Small intestine (tissue), 16 donors: Measurements from ENCODE around the gene SPCS3. TPM values are rescaled to one million over a fixed set of nuclear protein-coding genes. Genes with fewer than 3 reads are reported as not detected.

ENCODE experiments used
- DNase-seq, 2 donors: peaks; one replicate each; pipeline versions ENCODE4 v3.0.0 to v3.0.0-alpha.2; 2013
- FAIRE-seq: peaks from 2 replicates; lab custom pipeline; 2012; peaks lifted over from hg19 to GRCh38; lab: Jason Lieb, UNC
- H3K27ac ChIP-seq, 3 donors: one replicate each; pipeline ENCODE4 v1.5.1; 2013; ENCODE audit warnings: low read length in 2 of 3, mild to moderate bottlenecking in 2 of 3, control low read depth in 1 of 3, inconsistent platforms in 1 of 3, low read depth in 1 of 3, moderate library complexity in 1 of 3
- H3K27me3 ChIP-seq, 3 donors: one replicate each; pipeline ENCODE4 v1.6.1; 2013; ENCODE audit warnings: low read length in 3 of 3, inconsistent platforms in 1 of 3; ENCODE audit not compliant: control insufficient read depth in 3 of 3, insufficient read depth in 3 of 3
- H3K36me3 ChIP-seq, 3 donors: one replicate each; pipeline ENCODE4 v1.6.1; 2013; ENCODE audit warnings: low read length in 3 of 3, inconsistent platforms in 1 of 3, low read depth in 1 of 3, mild to moderate bottlenecking in 1 of 3, moderate library complexity in 1 of 3; ENCODE audit not compliant: control insufficient read depth in 3 of 3, insufficient read depth in 2 of 3
- H3K4me1 ChIP-seq, 3 donors: one replicate each; pipeline ENCODE4 v1.6.1; 2013; ENCODE audit warnings: low read length in 2 of 3, inconsistent platforms in 1 of 3, low read depth in 1 of 3, mild to moderate bottlenecking in 1 of 3, moderate library complexity in 1 of 3; ENCODE audit not compliant: control insufficient read depth in 3 of 3, insufficient read depth in 2 of 3
- H3K4me3 ChIP-seq, 3 donors: one replicate each; pipeline ENCODE4 v1.5.1; 2013; ENCODE audit warnings: low read length in 3 of 3, control low read depth in 1 of 3, inconsistent platforms in 1 of 3, low read depth in 1 of 3, mild to moderate bottlenecking in 1 of 3, moderate library complexity in 1 of 3
- H3K9me3 ChIP-seq, 2 donors: one replicate each; pipeline ENCODE4 v1.6.1; 2013; ENCODE audit warnings: low read depth in 1 of 2, low read length in 1 of 2; ENCODE audit not compliant: control insufficient read depth in 2 of 2, insufficient read depth in 1 of 2
- WGBS, 3 donors: extraction: QIAGEN DNeasy Blood & Tissue Kit; methylation state at CpG; one replicate each; pipeline ENCODE4 v1.1.7; 2013; 5-methylcytosine and 5-hydroxymethylcytosine counted together
- long read RNA-seq, 10 donors: transcript quantifications; one replicate each; lab custom pipeline, GENCODE V29; 2026
- polyA plus RNA-seq, 4 donors: library from polyadenylated mRNA; stranded (reverse) in 3 of 4; unstranded in 1 of 4; fragments of 200-250 nt in 3 of 4; fragments of 120-200 nt in 1 of 4; gene quantifications; one replicate each; pipeline versions ENCODE4 v1.2.1 to v1.2.3, GENCODE V29; 2013
- donor health status: healthy with polysubstance abuse.
- donor health status: control.
- donor health status: control.
- donor health status: Bipolar disorder and iron deficiency.
- donor health status: healthy.

Gene SPCS3
- 10 to 100 TPM; 11.9 to 58.0 (median 27.2) TPM for polyA plus RNA-seq
- long read RNA-seq, donor 1, full-length matches to known transcripts, result 48 of 99 reads
- long read RNA-seq, donor 1, partial matches to known transcripts, result 51 of 99 reads
- long read RNA-seq, donor 1, other reads (novel, unspliced or antisense), result 0 of 99 reads
- long read RNA-seq, donor 2, full-length matches to known transcripts, result 19 of 19 reads
- long read RNA-seq, donor 2, partial matches to known transcripts, result 0 of 19 reads
- long read RNA-seq, donor 2, other reads (novel, unspliced or antisense), result 0 of 19 reads
- long read RNA-seq, donor 3, full-length matches to known transcripts, result 21 of 21 reads
- long read RNA-seq, donor 3, partial matches to known transcripts, result 0 of 21 reads
- long read RNA-seq, donor 3, other reads (novel, unspliced or antisense), result 0 of 21 reads
- long read RNA-seq, donor 4, partial matches to known transcripts, result 0 of 2 reads
- long read RNA-seq, donor 4, other reads (novel, unspliced or antisense), result 0 of 2 reads
- long read RNA-seq, donor 5, full-length matches to known transcripts, result 7 of 7 reads
- long read RNA-seq, donor 5, partial matches to known transcripts, result 0 of 7 reads
- long read RNA-seq, donor 5, other reads (novel, unspliced or antisense), result 0 of 7 reads
- long read RNA-seq, donor 6, full-length matches to known transcripts, result 21 of 45 reads
- long read RNA-seq, donor 6, partial matches to known transcripts, result 24 of 45 reads
- long read RNA-seq, donor 6, other reads (novel, unspliced or antisense), result 0 of 45 reads
- long read RNA-seq, donor 7, full-length matches to known transcripts, result 28 of 28 reads
- long read RNA-seq, donor 7, partial matches to known transcripts, result 0 of 28 reads
- long read RNA-seq, donor 7, other reads (novel, unspliced or antisense), result 0 of 28 reads
- long read RNA-seq, donor 8, full-length matches to known transcripts, result 4 of 4 reads
- long read RNA-seq, donor 8, partial matches to known transcripts, result 0 of 4 reads
- long read RNA-seq, donor 8, other reads (novel, unspliced or antisense), result 0 of 4 reads
- long read RNA-seq, donor 9, full-length matches to known transcripts, result 8 of 8 reads
- long read RNA-seq, donor 9, partial matches to known transcripts, result 0 of 8 reads
- long read RNA-seq, donor 9, other reads (novel, unspliced or antisense), result 0 of 8 reads
- long read RNA-seq, donor 10, full-length matches to known transcripts, result 51 of 56 reads
- long read RNA-seq, donor 10, partial matches to known transcripts, result 0 of 56 reads
- long read RNA-seq, donor 10, other reads (novel, unspliced or antisense), result 5 of 56 reads

DNA sequence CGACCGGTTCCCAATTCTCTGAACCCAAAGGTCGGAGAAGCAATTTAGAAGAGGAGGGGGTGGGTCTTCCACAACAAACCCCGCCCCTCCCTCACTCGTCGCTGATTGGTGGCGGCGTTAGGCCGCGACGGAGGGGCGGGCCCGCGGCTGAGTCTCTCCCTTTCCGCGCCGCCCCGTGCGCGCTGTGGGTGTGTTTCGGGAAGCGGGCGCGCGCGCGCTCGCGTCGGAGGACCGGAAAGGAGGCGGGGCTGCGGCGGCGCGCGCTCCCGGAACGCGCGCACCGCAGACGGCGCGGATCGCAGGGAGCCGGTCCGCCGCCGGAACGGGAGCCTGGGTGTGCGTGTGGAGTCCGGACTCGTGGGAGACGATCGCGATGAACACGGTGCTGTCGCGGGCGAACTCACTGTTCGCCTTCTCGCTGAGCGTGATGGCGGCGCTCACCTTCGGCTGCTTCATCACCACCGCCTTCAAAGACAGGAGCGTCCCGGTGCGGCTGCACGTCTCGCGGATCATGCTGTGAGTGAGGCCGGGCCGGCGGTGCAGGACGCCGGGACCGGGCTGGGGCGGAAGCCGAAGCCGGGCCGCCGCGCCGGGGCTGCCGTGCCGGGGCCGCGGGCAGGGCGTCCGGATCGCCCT, at the start of gene SPCS3:
Gene SPCS3, plus strand, starts transcription at position 263 of the 636 bp plus-strand sequence. Its CDS starts 111 bp downstream, at position 374.
- peaks cover 0 to 8% (median 3%) of the 10 kb centered on the region in 3 donors for H3K4me1 ChIP-seq
- H3K27me3 ChIP-seq, result no peaks in the 10 kb centered on the region
- H3K4me3 ChIP-seq, result peak within 1 kb of the TSS; percentile 79 to 91 (median 89)
- H3K27ac ChIP-seq, result peak within 1 kb of the TSS; percentile 89 to 98 (median 97)
- no peaks in the 10 kb centered on the region for H3K36me3 ChIP-seq
- WGBS, 3 donors, result 0 to 1% (median 1%) methylated on average over 73 to 94 of the region's 94 CpGs
- H3K9me3 ChIP-seq, result no peaks in the 10 kb centered on the region
- DNase-seq (peak; percentile 98), FAIRE-seq (peak; percentile 67)

DNA sequence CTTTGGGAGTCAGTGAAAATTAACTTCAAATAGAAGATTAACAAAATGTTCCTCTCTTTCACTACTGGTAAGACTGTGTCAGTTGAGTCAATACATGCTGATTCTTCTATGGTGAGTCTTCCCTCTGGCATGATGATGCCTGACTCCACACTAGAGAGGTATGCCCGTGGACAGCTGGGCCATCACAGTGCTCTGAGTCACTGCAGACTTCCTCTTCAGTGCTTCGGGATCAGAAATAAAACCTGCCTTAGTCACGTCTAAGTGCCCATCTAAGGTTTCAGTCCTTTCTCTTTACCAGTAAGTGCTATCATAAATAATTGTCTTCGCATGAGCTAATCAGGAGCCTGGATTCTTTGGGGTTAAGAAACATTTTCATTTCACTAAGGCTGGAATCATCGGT, 49.1 kb upstream of the SPCS3 start:
- Histone ChIP-seq H3K9me3 (no peaks in the 10 kb centered on the region), H3K4me3 (no peak overlapping the region), H3K4me1 (no peaks in the 10 kb centered on the region), H3K36me3 (no peaks in the 10 kb centered on the region), H3K27ac (no peak overlapping the region), H3K27me3 (no peaks in the 10 kb centered on the region)
- 62 to 65% (median 65%) methylated on average over 5 of the region's 5 CpGs for WGBS, 3 donors
- DNase-seq (no peak), FAIRE-seq (no peak)

DNA sequence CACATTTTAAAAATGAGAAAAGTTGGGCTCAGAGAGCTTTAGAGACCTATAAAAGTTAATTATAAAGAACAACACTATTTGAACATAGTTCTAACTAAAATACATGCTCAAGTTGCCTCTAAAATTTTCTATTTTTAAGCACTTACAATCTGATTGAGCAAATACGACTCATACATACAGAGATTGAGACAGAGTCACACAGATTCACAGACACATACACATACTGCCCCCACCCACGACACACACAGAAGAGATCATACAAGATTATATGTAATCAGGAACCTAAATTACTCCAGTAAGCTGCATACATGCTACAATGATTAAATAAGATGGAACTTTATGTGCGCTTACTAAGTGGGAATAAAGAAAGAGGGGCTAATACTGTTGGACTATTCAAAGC, 48.0 kb upstream of the SPCS3 start:
- WGBS, 3 donors, result 74 to 87% (median 79%) methylated on average over 3 of the region's 3 CpGs
- H3K27me3 ChIP-seq, result no peaks in the 10 kb centered on the region
- no peak overlapping the region for H3K27ac ChIP-seq
- H3K4me3 ChIP-seq, result no peak overlapping the region
- no peaks in the 10 kb centered on the region for H3K36me3 ChIP-seq
- H3K9me3 ChIP-seq, result no peaks in the 10 kb centered on the region
- H3K4me1 ChIP-seq, result no peaks in the 10 kb centered on the region
- DNase-seq (no peak), FAIRE-seq (no peak)

DNA sequence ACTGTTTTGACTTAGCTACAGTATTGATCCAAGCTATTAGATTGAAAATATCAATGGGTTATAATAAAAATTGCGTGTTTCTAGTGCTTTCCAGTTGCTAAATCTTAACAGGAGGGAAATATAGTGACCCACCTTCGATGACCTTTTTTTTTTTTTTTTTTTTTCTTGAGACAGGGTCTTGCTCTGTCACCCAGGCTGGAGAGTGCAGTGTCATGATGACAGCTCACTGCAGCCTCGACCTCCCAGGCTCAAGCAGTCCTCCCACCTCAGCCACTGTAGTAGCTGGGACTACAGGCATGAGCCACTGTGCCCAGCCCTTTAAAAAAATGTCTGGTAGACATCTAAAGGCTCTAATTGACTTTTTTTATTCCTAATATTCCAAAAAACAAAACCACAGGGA, 47.0 kb upstream of the SPCS3 start:
- H3K9me3 ChIP-seq, result no peaks in the 10 kb centered on the region
- 33 to 66% (median 34%) methylated on average over 3 of the region's 3 CpGs for WGBS, 3 donors
- no peaks in the 10 kb centered on the region for H3K4me1 ChIP-seq
- H3K36me3 ChIP-seq, result no peaks in the 10 kb centered on the region
- H3K27me3 ChIP-seq, result no peaks in the 10 kb centered on the region
- DNase-seq (no peak), FAIRE-seq (no peak)
- H3K27ac ChIP-seq, result no peak overlapping the region
- H3K4me3 ChIP-seq, result no peak overlapping the region

DNA sequence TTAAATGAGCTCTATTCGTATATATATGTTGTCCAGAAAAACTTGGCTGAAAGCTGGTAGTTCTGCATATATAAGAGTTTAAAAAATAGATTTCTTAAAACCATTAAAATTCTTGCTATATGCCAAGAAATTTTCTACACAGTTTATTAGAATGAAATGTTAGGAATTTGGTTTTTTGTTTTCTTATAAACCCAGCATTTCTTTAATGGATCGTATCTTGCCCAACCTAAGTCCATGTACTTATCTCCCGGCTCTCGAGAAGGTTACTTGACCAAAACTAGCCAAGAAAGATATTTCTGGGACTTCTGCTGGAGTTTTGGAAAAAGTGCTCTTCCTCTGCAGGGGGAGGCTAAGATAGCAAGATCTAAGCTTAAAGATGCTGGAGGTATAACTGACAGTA, 46.0 kb upstream of the SPCS3 start:
- FAIRE-seq (no peak), DNase-seq (no peak)
- Histone ChIP-seq H3K9me3 (no peaks in the 10 kb centered on the region), H3K27ac (no peak overlapping the region), H3K4me1 (no peaks in the 10 kb centered on the region), H3K36me3 (no peaks in the 10 kb centered on the region), H3K27me3 (no peaks in the 10 kb centered on the region), H3K4me3 (no peak overlapping the region)
- 80 to 92% (median 86%) methylated on average over 4 of the region's 4 CpGs for WGBS, 3 donors

DNA sequence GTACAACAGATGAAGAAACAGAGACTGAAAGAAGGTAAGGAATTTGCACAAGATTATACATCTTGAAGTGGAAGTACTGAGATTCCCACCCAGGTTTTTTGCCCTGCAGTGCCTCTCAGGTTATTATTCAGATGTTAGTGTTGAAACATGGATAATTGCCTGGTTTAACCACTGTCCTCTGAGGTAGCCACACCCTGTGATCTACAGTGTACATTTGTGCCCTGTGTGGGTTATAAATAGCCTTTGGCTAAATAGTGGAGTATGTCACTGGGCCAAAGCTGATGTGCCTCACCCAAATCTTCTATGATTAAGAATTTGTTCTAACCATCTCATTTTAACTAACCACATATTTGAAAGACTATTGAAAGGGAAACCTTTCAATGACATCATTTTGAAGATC, 45.3 kb upstream of the SPCS3 start:
- no peak for FAIRE-seq
- no peak for DNase-seq
- no peak overlapping the region for H3K4me3 ChIP-seq
- no peaks in the 10 kb centered on the region for H3K9me3 ChIP-seq
- H3K27ac ChIP-seq, result no peak overlapping the region
- H3K4me1 ChIP-seq, result no peaks in the 10 kb centered on the region
- H3K36me3 ChIP-seq, result no peaks in the 10 kb centered on the region
- no peaks in the 10 kb centered on the region for H3K27me3 ChIP-seq

DNA sequence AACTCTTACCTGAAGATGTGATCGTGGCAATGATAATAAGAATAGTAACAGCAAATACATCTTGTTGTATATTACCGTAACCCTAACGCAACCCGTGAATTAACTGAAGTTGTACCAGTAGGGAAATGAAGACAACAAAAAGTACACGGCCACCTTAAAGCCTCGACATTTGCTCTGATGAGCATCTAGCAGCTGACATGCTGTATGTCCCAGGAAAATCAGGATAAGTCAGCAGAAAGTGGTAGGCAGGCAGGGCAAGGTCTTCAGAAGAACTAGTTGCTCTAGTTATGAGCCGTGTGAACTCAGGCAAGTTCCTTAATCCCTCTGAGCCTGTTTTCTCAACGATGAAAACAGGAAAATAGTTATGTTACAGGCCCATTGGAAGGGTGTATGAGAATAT, 43.1 kb upstream of the SPCS3 start:
- H3K36me3 ChIP-seq, result no peaks in the 10 kb centered on the region
- H3K9me3 ChIP-seq, result no peaks in the 10 kb centered on the region
- WGBS, 3 donors, result 73 to 81% (median 74%) methylated on average over 8 of the region's 8 CpGs
- no peaks in the 10 kb centered on the region for H3K4me1 ChIP-seq
- H3K4me3 ChIP-seq, result no peak overlapping the region
- FAIRE-seq (no peak), DNase-seq (no peak)
- H3K27me3 ChIP-seq, result no peaks in the 10 kb centered on the region
- no peak overlapping the region for H3K27ac ChIP-seq
